ENCODE measurements around the gene FER.
"Not testable (repeated sequence)": the region's sequence is repeated elsewhere in the genome, so short reads cannot be mapped to it uniquely, and the experiment has no call there.

The FER gene

GRCh38 chr5:108747774-108748400 lies at the start of gene FER:
Gene FER, plus strand, starts transcription at chr5:108747897. Its CDS starts 50,286 bp downstream, at chr5:108798183.
- DNase-seq: no peak

GRCh38 chr5:108700388-108700787 lies 47.3 kb upstream of the FER start:
- DNase-seq: not testable (repeated sequence)

GRCh38 chr5:108700930-108701329 lies 46.8 kb upstream of the FER start:
- DNase-seq: no peak

GRCh38 chr5:108702546-108702945 lies 45.2 kb upstream of the FER start:
- DNase-seq: no peak

- DNase-seq: no peak
Measured at GRCh38 chr5:108703313-108703712, 44.4 kb upstream of the FER start.

GRCh38 chr5:108707141-108707540 lies 40.6 kb upstream of the FER start:
- no peak for DNase-seq

GRCh38 chr5:108711898-108712297 lies 35.8 kb upstream of the FER start:
- no peak for DNase-seq

- no peak for DNase-seq
Measured at GRCh38 chr5:108715408-108715807, 32.3 kb upstream of the FER start.

- DNase-seq: no peak
Measured at GRCh38 chr5:108720391-108720790, 27.3 kb upstream of the FER start.

- DNase-seq: no peak
Measured at GRCh38 chr5:108726446-108727235, 21.1 kb upstream of the FER start.

- DNase-seq: no peak
Measured at GRCh38 chr5:108727236-108727650, 20.5 kb upstream of the FER start.

GRCh38 chr5:108727651-108728565 lies 19.8 kb upstream of the FER start:
- peak; percentile 62 for DNase-seq

- DNase-seq: no peak
Measured at GRCh38 chr5:108728566-108729241, 19.0 kb upstream of the FER start.

GRCh38 chr5:108729242-108729615 lies 18.5 kb upstream of the FER start:
- no peak for DNase-seq

GRCh38 chr5:108730617-108731340 lies 16.9 kb upstream of the FER start:
- DNase-seq: no peak

GRCh38 chr5:108735790-108736189 lies 11.9 kb upstream of the FER start:
- DNase-seq: no peak

- DNase-seq: no peak
Measured at GRCh38 chr5:108736855-108737254, 10.8 kb upstream of the FER start.

- DNase-seq: no peak
Measured at GRCh38 chr5:108739376-108739775, 8.3 kb upstream of the FER start.

- DNase-seq: no peak
Measured at GRCh38 chr5:108739906-108740305, 7.8 kb upstream of the FER start.

GRCh38 chr5:108743319-108743718 lies 4.4 kb upstream of the FER start:
- no peak for DNase-seq

- DNase-seq: no peak
Measured at GRCh38 chr5:108743846-108744245, 3.9 kb upstream of the FER start.

- DNase-seq: no peak
Measured at GRCh38 chr5:108747111-108747773, 455 bp upstream of the FER start.

All from 8988T (cell line).